HG03342 (cell line): ENCODE measurements around the gene IZUMO1R.
A peak's percentile ranks its signal among the peaks of the same experiment; 100 is the strongest.
"Not testable (repeated sequence)": the region's sequence is repeated elsewhere in the genome, so short reads cannot be mapped to it uniquely, and the experiment has no call there.

Experiments
- ATAC-seq: cut with Tn5 transposase; IDR thresholded peaks from one replicate; pipeline ENCODE4 v1.9.1; 2021; ENCODE audit warnings: mild to moderate bottlenecking, moderate library complexity; ENCODE audit not compliant: unreplicated experiment

IZUMO1R gene

DNA sequence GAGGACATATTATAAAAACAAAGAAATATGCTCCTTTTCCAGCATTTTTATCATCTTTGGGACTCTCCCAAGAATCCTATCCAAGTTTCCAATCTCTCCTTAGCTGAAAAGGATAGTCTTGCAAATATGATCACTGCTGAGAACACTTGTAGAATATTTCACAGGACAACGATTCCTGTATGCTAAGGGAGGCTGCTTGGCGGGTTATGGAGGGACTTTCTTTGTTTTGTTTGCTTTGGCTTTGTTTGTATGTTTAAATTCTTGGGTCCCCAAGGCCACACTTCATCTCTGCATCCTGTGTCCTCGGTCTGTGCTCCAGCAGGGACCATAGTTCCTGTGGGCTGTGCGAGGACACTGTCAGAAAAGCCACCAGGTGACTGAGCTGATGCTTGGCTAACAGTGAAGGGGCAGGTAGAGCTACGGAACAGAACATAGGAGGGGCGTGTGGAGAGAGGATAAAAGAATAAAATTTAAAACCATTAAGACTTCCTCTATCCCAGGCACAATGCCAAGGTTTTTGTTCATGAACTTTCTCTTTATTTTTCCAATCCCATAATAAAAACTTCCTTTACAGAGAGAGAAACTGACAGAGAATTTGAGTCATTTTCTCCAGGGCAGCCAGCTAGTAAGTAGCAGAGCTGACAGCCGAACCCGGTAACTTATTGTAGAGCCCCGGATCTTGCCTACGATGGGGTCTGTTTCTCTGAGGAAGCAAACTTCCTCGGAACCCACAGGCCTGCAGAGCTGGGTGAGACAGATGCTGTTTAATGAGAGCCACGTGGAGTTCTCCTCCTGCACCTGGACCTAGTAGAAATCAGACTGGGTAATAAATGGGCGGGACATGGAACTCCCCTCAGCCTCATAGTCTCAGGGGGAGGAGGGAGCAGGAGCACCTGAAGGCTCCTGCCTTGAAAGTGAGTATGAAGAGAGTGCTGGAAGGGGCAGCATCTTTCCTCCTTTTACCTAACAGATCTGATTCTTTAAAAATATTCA, at the start of gene IZUMO1R:
TSS of gene IZUMO1R (plus strand) at position 615 of the 993 bp plus-strand sequence. CDS start 1,057 bp downstream, outside the sequence.
- ATAC-seq, result no peak

DNA sequence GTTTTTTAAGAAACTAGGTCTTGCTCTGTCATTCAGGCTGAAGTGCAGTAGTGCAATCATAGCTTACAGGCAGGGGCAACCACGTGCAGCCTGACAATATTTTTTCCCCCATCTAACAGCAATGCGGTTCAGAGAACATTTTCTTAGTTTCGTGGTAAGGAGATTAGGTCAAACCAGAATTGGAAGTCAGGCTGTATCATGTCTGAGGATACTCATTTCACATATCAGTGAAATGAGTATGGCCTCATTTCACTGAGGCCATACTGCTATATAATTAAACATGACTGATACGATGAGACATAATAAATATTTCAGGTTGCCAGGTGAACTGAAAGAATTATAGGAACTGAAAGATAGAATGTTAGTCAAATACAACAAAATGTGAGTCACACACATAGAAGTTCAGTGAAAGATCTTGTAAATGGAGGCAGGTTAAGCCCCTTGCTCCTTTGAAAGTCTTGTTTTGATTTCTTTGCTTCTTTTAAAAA, 32.5 kb upstream of the IZUMO1R start:
- ATAC-seq, result peak; percentile 90

GRCh38 chr11:94272738-94273313, 31.6 kb upstream of the IZUMO1R start:
- ATAC-seq, result peak; percentile 50

- ATAC-seq, result no peak
Observed at GRCh38 chr11:94275961-94276360, 28.4 kb upstream of the IZUMO1R start.

DNA sequence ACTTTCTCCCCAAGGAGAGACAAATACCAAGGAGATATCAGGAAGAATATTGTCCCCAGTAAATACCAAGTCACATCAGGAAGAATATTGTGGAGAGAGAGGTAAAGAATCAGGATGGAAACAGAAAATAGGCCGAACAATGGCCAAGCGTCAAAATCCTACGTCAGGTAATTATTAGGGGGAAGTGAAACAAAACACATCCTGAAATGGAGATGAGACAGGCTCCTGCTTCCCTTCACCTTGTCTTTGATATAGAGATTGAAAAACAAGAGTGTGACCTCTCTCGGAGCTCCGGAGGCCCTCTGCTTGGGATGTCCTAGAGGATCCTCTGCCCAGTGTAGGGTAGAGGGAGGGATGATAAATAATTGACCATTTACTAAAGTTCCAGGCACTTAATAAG, 27.4 kb upstream of the IZUMO1R start:
- no peak for ATAC-seq

DNA sequence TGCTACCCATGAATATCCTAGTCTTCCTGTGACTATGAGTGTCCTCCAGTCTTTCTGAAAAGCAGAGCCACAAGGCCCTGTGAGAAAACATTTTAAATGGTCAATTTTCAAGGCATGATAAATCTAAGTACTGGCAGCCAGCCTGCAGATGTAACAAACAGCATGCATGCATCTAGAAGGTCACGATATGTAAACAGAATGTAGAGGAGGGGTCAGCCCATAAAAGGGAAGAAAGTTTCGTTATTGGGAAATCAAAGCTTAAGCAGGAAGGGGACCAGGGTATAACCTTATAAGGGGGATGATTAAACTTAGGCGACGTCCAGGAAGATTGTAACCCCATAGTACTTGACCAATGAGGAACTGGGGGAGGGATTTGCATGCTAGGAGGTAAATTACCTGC, 26.2 kb upstream of the IZUMO1R start:
- ATAC-seq, result not testable (repeated sequence)

GRCh38 chr11:94279996-94280395, 24.4 kb upstream of the IZUMO1R start:
- ATAC-seq, result no peak

DNA sequence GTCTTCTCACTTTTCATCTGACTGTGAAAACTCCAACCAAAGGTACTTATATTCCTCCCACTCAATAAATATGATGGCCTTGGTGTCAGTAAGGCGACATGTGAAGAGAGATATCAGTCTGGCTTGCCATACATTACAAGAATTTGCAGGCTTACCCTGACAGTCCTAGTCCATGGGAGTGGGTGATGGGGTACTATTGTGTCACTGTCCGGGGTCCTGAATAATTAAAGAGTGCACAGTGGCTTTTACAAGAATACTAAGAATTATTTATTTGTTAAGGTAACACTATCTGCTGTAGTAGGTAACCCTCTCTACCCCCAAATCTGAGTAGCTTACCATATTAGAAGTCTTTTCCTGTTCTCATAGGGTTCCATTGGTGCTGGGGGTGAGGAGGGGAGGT, 23.1 kb upstream of the IZUMO1R start:
- ATAC-seq, result no peak

GRCh38 chr11:94283678-94284077, 20.7 kb upstream of the IZUMO1R start:
- ATAC-seq, result no peak

GRCh38 chr11:94295534-94295933, 8.8 kb upstream of the IZUMO1R start:
- ATAC-seq, result no peak

DNA sequence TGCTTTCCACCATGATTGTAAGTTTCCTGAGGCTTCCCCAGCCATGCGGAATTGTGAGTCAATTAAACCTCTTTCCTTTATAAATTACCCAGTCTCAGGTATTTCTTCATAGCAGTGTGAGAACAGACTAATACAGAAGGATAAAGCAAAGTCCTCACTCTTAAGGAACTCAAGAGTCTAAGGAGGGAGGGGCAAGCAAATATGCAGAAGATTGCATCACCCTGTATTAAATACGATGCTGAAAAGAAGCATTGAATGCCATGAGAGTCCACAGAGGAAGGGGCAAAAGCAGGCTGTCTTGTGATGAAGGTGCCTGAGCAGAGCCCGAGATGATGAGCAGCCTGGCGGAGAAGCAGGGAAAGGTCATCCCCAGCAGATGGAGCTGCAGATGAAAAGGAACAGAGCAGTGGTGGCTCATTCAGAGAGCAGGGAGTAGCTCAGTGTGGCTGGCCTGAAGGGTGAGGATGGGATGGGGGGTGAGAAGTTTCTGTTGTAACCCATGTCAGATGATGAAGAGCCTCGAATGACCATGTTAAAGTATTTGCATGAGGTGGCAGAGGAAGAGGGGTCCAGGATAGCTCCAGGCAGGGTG, 6.3 kb upstream of the IZUMO1R start:
- no peak for ATAC-seq

GRCh38 chr11:94302776-94303175, 1.6 kb upstream of the IZUMO1R start:
- ATAC-seq, result no peak

- no peak for ATAC-seq
Observed at GRCh38 chr11:94305146-94305545, 766 bp downstream of the IZUMO1R start.

- no peak for ATAC-seq
Observed at GRCh38 chr11:94307101-94307791, 2.9 kb downstream of the IZUMO1R start.

- no peak for ATAC-seq
Observed at GRCh38 chr11:94308024-94308423, 3.6 kb downstream of the IZUMO1R start.

GRCh38 chr11:94309757-94310156, 5.4 kb downstream of the IZUMO1R start:
- ATAC-seq, result no peak

- ATAC-seq, result no peak
Observed at GRCh38 chr11:94310191-94310875, 6.0 kb downstream of the IZUMO1R start.

DNA sequence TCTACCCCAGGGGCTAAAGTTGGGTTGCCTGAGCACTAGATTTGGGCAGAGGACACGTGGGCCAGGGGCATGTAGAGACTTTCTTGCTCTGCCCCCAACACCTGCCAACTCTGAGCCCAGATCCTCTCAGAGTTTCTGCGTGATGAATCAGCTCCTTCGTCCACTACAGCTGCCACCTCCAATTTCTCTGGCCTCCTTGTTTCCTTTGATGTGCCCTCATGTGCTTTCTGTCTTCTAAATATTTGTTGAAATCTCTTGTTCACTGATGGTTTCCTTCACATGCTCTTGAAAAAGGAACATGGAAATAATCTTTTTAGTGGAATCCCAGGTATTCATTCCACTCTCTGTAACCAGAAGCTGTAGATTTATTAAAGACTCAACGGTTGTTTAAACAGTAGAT, 8.0 kb downstream of the IZUMO1R start:
- ATAC-seq, result no peak

DNA sequence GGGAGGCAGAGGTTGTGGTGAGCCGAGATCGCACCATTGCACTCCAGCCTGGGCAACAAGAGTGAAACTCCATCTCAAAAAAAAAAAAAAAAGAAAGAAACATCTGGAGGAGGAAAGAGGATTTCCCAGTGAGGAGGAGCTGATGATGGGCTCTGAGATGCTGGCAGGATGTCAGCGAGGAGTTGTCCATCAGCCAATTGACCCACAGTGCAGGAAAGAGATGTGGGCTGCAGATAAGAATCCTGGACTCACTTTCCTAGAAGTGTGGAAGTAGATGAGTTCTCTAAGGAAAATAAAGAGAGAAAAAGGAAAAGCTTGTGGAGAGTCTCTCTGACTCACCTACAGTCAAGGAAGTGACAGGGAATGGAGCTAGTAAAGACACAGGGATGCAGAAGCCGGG, 9.7 kb downstream of the IZUMO1R start:
- ATAC-seq, result no peak

DNA sequence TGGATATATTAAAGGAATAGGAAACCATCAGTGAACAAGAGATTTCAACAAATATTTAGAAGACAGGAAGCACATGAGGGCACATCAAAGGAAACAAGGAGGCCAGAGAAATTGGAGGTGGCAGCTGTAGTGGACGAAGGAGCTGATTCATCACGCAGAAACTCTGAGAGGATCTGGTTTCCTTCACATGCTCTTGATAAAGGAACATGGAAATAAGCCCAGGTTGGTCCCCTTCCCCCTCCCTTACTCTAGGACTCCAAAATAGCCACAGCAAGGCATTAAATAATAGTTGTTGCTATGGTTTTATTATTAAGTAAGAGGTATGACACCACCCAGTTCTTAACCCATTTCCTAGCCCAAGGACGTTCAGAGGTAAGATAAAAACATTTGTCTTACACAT, 11.3 kb downstream of the IZUMO1R start:
- no peak for ATAC-seq
